Esophagus squamous epithelium (tissue), 4 donors: Measurements from ENCODE around the gene CEP350.

Experiments
- CTCF ChIP-seq, 6 experiments: fragments of 450-650 bp in 4 of 6; fragments of 200-600 bp in 2 of 6; sonication (generic) in 2 of 6; IDR thresholded peaks; one replicate each; pipeline ENCODE4 v1.5.1; 2016 to 2019; ENCODE audit warnings: antibody characterized with exemption in 6 of 6, mild to moderate bottlenecking in 4 of 6, moderate library complexity in 4 of 6
- POLR2A ChIP-seq, 4 donors: fragments of 450-650 bp; IDR thresholded peaks; one replicate each; pipeline ENCODE4 v1.6.1; 2017; ENCODE audit warnings: antibody characterized with exemption in 4 of 4, mild to moderate bottlenecking in 4 of 4, moderate library complexity in 3 of 4

GRCh38 chr1:179990847-179991246 lies 36.2 kb downstream of the CEP350 start:
- TF ChIP-seq CTCF (IDR thresholded peaks at IDR 0.05) (no peak), POLR2A (IDR thresholded peaks at IDR 0.05) (no peak)
